Body of pancreas (tissue), 4 donors: ENCODE results near the gene IL17RE.

Source experiments
- POLR2A ChIP-seq, 3 donors: fragments of 450-650 bp; IDR thresholded peaks; one replicate each; pipeline ENCODE4 v1.6.1; 2016; ENCODE audit warnings: antibody characterized with exemption in 3 of 3, mild to moderate bottlenecking in 2 of 3
- TF ChIP-seq, protein P1 (sequence below), 7 experiments: fragments of 450-650 bp in 4 of 7; fragments of 200-600 bp in 3 of 7; sonication (generic) in 3 of 7; IDR thresholded peaks; one replicate each; pipeline ENCODE4 v1.5.1; 2016 to 2019; ENCODE audit warnings: antibody characterized with exemption in 7 of 7

DNA sequence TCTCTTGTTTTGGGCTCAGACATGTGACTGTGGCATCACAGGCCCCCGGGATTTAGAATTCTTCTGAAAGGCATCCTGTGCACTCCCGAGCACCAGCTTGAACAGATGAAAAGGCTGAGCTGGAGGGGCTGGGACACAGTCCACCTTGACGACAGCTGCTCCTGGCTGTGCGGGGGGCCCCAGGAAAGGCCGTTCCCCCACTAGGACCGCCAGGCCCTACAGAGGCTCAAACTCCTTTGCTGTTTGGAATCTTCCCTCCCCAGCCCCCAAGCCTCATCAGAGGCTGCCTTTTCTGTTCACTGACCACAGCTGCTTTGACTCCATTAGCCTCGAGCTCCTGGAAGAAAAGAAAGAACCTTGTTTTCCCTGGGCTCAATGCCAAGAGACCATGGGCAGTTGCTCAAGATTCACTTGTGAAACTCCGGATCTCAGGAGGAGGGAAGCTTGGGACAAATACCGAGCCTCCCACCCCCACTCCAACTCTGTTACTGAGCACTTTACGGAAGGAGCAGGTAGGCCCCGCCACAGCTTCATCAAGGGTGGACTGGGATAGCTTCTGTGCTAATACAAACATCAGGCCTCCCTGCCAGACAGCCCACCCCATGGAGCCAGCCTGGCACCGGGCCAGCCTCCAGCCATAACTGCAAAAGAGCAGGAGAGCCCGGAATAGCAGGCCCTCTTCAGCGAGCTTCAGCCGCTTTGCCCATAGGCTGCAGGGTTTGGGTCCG is 38.3 kb upstream of the IL17RE start:
- TF ChIP-seq, protein P1, sequence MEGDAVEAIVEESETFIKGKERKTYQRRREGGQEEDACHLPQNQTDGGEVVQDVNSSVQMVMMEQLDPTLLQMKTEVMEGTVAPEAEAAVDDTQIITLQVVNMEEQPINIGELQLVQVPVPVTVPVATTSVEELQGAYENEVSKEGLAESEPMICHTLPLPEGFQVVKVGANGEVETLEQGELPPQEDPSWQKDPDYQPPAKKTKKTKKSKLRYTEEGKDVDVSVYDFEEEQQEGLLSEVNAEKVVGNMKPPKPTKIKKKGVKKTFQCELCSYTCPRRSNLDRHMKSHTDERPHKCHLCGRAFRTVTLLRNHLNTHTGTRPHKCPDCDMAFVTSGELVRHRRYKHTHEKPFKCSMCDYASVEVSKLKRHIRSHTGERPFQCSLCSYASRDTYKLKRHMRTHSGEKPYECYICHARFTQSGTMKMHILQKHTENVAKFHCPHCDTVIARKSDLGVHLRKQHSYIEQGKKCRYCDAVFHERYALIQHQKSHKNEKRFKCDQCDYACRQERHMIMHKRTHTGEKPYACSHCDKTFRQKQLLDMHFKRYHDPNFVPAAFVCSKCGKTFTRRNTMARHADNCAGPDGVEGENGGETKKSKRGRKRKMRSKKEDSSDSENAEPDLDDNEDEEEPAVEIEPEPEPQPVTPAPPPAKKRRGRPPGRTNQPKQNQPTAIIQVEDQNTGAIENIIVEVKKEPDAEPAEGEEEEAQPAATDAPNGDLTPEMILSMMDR (IDR thresholded peaks at IDR 0.05) = no peak
- TF ChIP-seq POLR2A (IDR thresholded peaks at IDR 0.05) = no peak
